ENCODE data around the gene LRMDA.

- TF ChIP-seq CTCF (IDR thresholded peaks at IDR 0.05; ENCODE audit: low read depth, low read length) (no peak), EZH2phosphoT487 (IDR thresholded peaks at IDR 0.05; ENCODE audit: low read depth) (no peak)
Measured at GRCh38 chr10:75694790-75695189, 263.4 kb downstream of the LRMDA start.

Measured in OCI-LY3 (cell line).